ENCODE data around the gene SEMA5B.

The SEMA5B gene

DNA sequence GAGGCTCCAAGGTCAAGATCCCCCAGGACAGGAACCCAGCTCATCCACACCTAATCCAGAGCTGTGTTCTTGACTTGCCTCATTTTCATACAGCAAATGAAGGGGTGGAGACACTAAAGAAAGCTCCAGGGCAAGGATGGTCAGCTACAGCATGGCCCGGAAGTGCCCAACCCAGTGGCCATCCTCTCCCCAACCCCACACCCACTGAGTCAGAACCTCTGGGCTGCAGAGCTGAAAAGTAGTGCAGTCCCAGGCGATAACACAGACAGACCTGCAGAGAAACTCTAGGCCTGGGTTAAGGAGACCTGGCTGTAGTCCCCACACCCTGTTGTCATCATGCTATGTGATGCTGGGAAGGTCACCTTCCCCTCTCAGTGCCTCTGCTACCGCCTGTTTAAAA is 85.3 kb downstream of the SEMA5B start:
- DNase-seq, result no peak

DNA sequence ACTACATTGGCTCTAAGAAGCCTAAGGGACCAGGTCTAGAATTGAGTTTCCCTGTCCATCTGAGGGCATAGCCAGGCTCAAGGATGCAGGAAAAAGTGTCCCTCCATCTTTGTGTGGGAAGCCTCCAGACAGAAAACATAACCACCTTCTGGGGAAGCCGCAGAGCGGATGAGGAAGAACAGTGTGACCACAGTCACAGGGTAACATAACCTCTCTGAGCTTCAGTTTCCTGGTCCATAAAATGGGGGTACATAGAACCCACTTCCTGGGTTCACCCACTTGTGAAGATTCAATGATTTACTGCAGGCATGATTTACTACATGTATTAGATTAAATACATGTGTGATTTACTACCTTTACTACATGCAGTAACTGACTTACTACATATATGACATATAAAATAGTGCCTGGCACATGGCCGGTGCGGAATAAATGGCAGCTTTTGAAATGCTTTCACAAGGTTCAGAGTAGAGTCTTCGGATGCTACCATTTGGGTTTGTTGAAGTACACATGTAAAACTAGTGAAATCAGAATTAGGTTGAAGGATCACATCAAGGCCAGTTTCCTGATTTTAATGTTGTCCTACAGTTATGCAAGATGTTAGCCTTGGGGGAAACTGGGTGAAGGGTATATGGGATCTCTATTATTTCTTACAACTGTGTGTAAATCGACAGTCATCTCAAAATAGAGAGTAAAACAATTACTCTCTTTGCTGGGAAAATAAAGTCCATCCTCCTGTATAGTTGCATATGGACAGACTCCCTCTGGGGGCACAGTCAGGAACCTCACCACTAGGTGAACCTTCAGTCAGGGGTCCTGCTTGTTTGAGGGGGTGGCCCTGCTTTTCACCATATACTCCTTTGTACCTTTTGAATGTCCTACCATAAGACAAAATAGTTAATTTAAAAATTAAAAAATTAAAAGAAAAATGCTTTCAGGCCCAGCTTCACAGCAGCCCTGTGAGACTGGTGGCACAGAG is 86.0 kb downstream of the SEMA5B start:
- DNase-seq, result no peak

DNA sequence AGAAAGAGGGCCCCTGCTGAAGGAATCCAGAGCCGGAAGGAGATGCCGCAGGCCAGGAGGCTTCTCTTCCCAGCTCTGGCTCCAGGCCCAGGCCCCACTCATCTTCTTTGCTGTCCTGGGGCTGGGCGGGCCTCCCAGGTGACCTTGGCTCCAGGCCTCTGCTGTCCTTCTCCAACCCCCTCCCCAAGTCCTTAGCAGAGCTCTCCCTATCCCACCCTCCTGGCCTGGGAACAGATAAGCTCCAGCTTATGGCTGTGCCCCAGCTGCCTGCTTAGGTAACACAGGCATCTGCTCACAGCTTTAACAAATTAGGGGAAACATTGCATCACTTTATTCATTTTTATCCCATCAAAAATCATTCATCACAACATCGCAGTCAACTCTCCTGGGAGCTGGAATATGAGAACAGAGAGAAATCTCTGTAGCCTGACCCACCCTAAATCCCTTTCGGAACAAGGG is 86.9 kb downstream of the SEMA5B start:
- DNase-seq, result no peak

DNA sequence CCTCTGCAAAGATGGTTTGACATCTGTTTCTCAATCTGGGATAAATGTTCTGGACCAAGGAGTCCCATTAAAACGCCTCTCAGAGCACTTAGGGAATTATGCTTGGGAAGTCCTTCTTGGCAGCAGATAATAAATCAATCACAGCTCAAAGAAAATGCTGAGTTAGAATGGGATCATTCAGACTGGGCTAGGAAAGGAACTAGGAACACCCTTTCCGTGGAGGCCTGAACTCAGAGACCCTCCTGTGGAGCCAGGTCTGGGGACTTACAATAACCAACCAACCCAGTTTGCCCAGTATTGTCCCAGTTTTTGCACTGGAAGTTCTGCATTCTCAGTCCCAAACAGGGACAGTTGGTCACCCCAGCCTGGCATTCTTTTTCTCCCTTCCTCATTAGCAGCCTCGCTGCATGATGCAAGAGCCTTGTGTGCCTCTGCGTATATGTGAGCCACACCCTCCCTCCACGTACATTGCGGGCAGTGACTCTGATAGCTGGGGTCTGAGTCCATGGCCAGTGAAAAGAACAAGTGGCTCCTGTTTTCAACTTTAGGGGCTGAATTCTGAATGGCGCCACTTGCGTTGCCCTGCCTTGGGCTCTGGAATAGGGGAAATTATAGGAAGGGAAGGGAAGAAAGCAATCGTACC is 88.7 kb downstream of the SEMA5B start:
- no peak for DNase-seq

DNA sequence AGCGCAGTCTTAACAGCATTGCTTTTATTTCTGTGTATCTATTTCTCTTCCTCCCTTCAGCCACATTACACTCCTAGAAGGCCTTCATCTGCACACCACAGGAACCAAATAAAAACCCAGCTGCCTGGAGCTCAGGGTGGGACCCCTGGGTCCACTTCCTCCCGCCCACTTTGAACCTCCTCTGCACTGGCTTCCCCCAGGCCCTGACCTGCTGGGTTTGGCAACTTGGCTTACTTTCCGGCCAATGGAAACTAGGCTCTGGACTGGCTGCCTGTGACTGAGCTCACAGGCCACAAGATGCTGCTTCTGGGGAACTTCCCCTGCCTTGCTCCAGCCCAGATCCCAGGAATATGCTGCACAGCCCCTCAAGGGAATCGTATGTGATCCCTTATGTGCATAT is 89.8 kb downstream of the SEMA5B start:
- DNase-seq, result no peak

DNA sequence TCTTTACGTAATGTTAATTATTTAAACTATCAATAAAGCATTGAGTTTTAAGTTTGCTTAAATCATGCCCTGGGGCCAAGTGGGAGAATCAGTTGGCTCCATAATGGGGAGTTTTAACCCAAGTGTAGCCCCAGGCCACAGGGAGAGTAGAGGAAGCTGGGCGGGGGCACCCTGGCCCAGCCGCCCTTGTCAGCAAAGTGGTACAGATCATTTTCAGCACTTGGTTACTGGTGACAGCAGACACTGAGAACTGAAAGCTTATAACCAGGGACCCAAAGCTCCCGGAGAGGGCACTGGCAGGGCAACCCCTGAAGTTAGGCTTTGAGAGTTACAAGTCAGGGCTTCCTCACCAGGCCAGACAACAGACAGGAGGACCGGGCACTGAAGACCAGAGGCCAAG is 90.6 kb downstream of the SEMA5B start:
- no peak for DNase-seq

DNA sequence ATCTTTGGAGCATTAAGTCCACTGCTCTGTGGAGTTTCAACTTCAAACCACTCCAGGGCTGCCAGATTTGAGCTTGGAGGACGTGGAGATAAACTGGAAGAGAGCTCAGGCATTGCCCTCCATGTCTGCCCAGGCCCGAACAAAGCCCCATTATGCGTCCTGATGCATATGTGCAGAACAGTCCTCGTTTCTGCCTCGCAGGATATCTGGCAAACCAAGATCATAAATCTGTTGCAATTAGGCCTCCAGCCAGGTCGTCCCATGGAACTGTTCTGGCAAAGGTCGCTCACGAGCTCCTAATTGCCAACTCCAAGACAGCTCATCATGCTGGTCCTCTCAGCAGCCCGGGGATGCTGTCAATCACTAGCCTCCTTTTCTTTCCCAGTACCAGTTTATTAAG is 91.2 kb downstream of the SEMA5B start:
- DNase-seq, result no peak

DNA sequence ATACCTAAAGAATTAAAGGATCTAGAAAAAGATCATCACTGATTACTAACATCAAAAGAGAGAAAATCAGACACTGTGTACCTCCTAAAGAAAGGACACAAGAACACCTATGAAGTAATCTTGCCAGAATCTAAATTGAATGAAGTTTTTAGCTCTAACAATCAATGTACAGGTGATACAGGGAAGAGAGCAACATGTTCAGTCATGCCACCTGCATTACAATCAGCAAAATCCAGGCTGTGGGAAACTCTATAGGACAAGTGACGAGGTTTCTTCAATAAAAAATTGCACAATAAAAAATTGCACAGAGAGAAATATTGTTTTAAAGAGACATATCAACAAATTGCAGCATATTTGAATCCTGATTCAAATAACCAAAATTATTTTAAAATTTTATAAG is 93.3 kb downstream of the SEMA5B start:
- no peak for DNase-seq

DNA sequence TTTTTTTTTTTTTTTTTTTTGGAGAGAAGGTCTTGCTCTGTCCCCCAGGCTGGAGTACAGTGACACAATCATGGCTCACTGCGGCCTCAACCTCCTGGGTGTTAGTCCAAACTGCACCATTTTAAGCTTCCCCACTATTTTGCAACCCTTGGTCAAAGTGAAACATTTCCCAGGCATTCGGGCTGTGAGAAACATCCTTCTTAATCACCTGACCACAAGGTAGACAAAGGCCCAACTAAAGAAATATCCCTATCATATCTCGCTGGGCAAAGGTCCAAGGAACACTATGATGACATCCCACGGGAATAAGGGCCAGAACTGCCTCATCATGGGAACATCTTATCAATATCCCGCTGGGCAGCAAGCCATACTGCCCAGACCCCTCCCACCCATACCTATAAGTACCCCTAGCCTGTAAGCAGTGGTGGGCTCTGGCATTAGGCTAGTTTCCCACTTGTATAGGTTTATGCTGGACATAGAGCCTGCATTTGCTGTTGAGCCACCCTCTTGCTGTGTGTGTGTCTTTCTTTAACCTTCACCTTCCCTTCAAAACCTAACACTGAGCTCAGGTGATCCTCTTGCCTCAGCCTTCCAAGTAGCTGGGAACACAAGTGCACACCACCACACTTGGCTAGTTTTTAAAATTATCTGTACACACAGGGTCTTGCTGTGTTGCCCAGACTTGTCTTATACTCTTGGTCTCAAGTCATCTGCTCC is 95.2 kb downstream of the SEMA5B start:
- no peak for DNase-seq

DNA sequence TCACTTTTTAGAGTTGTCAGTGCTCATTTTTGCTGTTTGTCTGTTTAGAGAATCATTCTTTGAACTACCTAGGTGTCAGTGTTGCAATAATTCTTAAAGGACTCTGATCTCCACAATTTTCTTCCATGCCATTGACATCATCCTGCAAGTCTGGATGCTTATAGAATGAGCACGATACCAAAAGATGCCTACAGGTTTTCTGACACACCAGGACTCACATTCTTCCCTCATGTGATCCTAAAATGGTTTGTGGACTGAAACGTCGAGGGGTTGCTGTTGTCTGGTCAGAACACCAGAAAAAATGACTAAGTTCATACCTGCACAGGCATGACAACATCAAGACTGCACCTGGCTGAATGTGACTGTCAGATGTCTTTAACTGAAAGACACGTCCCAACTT is 95.9 kb downstream of the SEMA5B start:
- no peak for DNase-seq

DNA sequence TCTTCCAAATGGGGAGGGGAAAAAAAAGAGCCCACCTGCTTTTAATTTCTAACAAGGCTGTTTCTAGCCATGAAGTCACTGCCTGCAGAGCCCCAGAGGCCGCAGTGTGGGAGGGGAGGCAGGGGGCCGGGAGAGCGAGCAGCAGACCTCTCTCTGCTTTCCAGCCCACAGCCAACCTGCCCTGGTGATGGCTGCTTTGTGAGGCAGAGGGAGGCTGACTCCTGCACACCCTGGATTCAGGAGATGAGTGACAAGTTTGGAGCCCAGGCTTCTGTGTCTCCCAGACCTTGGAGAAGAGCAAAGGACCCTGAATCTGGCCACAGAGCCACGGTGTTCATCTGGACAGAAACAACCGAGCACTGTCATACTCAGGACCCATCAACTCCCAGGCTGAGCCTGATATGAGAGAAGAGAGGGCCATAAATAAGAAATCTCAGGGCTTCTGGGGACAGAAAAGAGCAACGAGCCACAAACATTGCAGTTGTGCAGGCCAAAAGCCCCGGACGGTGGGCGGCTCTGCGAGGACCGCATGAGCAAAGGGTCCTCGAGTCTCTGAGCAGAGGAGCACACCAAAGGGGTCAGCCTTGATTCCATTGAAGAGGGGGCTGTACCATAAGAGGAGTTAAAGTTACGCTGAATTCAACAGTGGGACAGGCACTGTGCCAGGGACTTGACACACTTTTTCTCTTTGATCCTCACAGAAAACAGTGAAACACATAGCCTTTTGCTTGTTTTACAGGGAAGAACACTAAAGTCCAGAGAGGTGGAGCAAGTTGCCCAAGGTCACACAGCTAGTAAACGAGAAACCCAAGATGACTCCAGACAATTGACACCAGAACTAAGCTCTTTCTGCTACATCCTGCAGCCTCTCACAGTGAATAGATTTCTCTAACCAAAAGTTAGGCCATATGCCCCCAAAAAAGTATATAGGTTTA is 97.2 kb downstream of the SEMA5B start:
- no peak for DNase-seq

DNA sequence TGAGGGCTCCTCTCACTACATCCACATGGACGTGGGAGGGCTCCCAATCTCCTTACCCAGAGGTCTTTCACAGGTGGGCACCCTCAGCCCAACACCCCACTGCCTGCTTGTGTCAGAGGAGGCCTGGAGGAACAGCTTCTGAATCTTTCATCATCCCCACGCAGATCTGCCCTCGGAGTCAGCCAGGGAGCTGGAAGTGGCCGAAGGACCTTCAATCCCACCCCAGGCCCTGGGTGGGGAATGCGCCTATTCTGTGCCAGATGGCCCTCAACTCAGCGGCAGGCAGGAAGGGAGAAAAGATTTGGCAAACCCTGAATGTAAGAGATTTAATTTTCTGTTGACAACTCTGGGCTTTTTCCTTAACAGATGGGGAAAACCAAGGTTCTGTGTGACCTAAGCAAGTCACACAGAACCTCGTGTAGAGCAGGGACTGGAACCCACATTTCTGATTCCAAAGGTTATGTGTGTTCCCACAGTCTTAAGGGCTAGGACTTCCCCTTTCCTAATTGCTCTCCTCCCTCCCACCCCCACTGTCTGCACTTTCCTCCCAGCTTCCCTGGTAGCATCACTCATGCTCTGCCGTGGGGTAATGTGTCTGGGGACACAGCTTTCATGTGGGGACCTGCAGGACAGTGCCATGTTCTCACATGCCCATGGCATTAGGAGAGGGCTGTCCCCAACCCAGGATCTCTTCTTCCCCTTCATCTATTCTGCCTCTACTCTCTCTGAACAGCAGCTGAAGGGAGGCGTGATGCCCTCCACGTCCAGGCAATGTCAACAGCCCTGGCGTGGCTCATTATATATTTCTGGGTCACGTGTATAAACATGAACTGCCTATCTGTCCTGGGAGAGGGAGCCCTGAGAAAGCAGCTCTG is 98.1 kb downstream of the SEMA5B start:
- no peak for DNase-seq

DNA sequence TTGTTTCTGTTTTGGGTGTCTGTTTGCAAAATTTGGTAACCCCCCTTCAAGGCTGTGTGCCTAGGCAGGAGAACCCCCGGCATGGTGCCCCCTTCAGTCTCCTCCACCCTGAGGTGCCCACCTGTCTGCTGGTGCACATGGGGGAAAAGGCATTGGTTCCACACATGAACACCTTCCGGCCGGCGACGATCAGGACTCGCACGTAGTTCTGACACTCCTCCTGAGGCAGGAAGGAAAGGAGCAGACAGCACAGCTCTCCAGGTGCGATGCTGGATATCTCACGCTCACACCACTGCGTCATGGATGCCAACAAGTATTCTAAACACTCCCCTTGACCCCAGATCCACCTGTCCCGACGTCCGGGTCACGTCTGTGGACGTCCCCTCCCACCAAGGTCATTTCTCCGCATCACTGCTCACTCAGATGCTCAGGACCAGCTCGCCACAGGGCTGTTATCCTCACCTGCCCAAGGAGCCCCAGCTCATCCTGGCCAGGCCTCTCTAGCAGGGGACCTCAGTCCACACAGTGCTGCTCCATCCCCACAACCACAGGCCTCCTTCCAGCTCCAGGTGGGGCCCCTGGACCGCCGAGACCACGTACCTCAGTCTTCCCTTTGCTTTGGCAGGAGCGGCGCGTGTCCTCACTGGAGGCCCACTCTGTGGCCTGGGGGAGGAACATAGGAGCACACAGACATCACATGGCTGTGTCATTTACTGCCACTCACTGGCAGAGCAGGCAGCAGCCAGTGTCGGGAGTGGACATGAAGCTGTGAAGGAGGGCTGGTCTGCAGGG is 99.0 kb downstream of the SEMA5B start:
- DNase-seq, result no peak

DNA sequence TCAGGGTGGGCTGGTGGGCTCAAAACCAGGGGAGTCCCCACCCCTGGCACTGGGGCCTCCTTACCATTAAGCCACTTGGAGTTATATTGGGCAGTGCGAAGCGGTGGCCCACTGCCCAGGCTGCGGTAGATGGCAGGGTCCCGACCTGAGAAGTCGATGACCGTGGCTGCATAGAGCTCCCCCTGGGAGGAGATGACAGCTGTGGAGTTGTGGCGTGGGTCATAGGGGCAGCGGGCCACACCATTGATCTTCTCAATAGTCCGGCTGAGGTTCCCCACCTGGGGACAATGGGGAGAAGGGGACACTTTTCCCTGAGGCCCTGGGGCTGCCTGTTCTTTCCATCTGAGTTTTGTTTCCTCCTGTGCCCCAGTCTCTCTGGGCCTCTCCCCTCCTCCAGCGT is 99.8 kb downstream of the SEMA5B start:
- no peak for DNase-seq

DNA sequence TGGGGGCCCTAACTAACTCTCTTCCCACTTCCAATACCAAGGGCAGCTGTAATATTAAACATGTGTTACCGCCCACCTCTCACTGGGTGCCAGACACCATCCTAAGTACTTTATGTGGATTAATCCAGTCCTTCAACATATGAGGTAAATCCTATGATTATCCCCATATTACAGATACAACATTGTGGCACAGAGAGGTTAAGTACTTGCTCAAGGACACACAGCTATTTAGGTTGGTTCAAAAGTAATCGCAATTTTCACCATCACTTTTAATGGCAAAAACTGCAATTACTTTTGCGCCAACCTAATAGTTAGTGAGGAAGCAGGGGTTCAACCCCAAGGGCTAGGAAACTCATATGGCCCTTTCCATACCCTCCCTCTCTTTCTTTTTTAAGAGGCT is 100.8 kb downstream of the SEMA5B start:
- no peak for DNase-seq

DNA sequence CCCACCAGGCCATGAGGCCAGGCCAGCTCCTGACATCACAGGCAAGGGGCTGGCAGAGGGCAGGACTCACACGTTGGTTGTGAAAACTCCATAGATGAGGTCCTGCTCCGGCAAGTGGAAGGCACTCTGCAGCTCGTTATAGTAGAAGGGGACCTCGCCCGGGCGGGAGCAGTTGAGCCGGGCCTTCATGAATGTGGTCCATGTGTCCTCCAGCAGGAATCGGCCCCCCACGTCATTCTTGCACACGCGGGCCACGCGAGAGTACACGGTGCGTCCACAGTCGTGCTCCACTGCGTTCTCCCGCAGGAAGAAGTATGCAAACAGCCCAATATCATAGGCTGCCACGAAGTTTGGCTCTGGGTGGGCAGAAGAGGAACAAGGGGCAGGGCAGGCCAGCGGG is 101.2 kb downstream of the SEMA5B start:
- no peak for DNase-seq

DNA sequence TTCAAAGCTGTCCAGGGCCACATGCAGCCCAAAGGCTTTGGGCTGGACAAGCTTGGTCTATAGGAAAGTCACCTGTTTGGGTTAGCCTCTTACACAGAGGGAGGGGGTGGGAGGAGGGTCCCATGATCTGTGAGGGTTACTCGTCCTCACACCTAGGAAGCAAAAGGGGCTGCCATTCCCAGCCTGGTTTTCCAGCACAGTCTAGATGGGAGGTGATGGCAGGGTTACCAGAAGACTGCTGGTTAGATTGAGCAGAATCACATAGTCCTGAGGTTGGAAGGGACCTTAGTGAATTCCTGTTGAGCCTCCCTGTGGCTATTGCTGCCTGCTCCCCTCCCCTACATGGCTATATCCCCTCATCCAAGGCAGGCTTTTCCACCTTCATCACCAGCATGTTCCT is 101.8 kb downstream of the SEMA5B start:
- no peak for DNase-seq

DNA sequence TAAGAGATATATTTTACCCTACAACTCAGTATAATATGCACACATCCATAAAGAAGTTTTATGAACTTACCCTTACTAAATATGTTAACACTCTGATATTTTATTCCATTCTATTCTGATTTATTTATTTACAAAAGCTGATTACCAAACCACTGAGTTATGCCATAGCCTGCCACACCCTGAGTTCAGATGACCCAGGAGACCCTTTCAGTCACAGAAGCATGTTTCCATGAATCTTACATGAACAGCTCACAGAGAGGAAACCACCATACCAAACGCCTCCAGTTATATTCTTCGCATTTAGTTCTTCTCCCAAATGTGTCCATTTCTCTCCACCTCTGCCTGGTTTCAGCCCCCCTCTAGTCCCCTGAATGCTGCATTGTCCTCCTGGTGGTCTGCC is 103.5 kb downstream of the SEMA5B start:
- no peak for DNase-seq

DNA sequence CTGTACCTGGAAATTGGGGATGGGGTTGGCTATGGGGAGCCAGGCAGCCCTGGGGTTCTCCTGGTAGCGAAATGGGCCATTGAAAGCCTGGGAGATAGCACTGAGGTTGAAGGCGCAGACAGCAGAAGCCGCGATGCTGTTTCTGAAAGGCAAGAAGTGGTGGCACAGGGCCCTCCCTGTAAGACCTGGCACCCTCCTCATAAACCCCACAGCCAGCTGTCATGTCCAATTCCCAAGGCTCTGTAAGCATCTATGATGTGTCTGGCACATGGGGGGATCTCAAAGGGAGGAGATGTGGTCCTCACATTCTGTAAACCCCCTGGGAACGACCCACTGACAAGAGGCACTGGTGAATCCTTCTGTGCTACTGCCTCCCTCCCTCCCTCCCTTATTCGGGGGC is 104.0 kb downstream of the SEMA5B start:
- DNase-seq, result no peak
